K562 (cell line): ENCODE data around the gene LYPD4. TPM values are rescaled to one million over a fixed set of nuclear protein-coding genes. Genes with fewer than 3 reads are reported as not detected.
"Not testable (repeated sequence)": the region's sequence is repeated elsewhere in the genome, so short reads cannot be mapped to it uniquely, and the experiment has no call there.

ENCODE experiments used
- ATAC-seq: fragments of 200-7000 bp; cut with Tn5 transposase; 3 replicates; pipeline ENCODE4 v1.9.1; 2020; ENCODE audit warnings: moderate library complexity
- BruUV-seq: library from RNA; stranded (reverse); fragments of 400-500 nt; replicated peaks from 2 replicates; lab custom pipeline; 2021; lab: Mats Ljungman, UMichigan
- CTCF ChIA-PET: fragments of 300-600 bp; formaldehyde crosslinking; extraction: SDS; loops from one replicate; lab custom pipeline; 2021; ENCODE audit warnings: low intra/inter-chr PET ratio; lab: Yijun Ruan, JAX
- POLR2A ChIA-PET: fragments of 300-600, 350-650 bp; sonication (Branson Sonifier 250); formaldehyde crosslinking; extraction: SDS; loops from one replicate; lab custom pipeline; 2021; ENCODE audit warnings: antibody characterized with exemption, inconsistent platforms; lab: Yijun Ruan, JAX
- DNase-seq, 4 experiments: peaks; one replicate each; pipeline versions ENCODE4 v3.0.0 to v3.0.0-alpha.2; 2011 to 2018; ENCODE audit warnings: low spot score in 3 of 4, mixed read lengths in 3 of 4; ENCODE audit errors: extremely low read depth in 1 of 4
- FAIRE-seq: peaks from 2 replicates; lab custom pipeline; 2011; peaks lifted over from hg19 to GRCh38; lab: Jason Lieb, UNC
- H2AFZ ChIP-seq: 2 replicates; pipeline ENCODE4 v1.6.0; 2011; ENCODE audit warnings: low read depth, low read length, control low read depth, inconsistent platforms
- H3K27ac ChIP-seq: fragments of 200-600 bp; 3 replicates; pipeline ENCODE4 v1.8.0; 2011; ENCODE audit warnings: low read depth, mild to moderate bottlenecking, control low read depth, inconsistent platforms, low read length, moderate library complexity, mixed read lengths; ENCODE audit errors: extremely low read depth
- H3K27me3 ChIP-seq, 2 experiments: fragments of 300-600 bp in 1 of 2; 2 replicates in 1 of 2; 3 replicates in 1 of 2; pipeline versions ENCODE4 v1.6.0 to v1.8.0; 2011; ENCODE audit warnings: inconsistent platforms in 2 of 2, low read length in 2 of 2, mild to moderate bottlenecking in 1 of 2, mixed read lengths in 1 of 2, moderate library complexity in 1 of 2; ENCODE audit not compliant: control insufficient read depth in 2 of 2, insufficient read depth in 2 of 2
- H3K36me3 ChIP-seq: fragments of 300-600 bp; 3 replicates; pipeline ENCODE4 v1.8.0; 2011; ENCODE audit warnings: mild to moderate bottlenecking, low read length, inconsistent platforms; ENCODE audit not compliant: control insufficient read depth, insufficient read depth
- H3K4me1 ChIP-seq, 2 experiments: fragments of 200-600 bp in 1 of 2; replicated peaks in 1 of 2; 2 replicates in 1 of 2; 3 replicates in 1 of 2; pipeline versions ENCODE4 v1.5.1 to v1.8.0; 2011; ENCODE audit warnings: inconsistent platforms in 2 of 2, low read length in 2 of 2, mild to moderate bottlenecking in 1 of 2, mixed read lengths in 1 of 2, moderate library complexity in 1 of 2; ENCODE audit not compliant: control insufficient read depth in 2 of 2, insufficient read depth in 2 of 2
- H3K4me2 ChIP-seq: 2 replicates; pipeline ENCODE4 v1.6.1; 2011; ENCODE audit warnings: low read length, control low read depth, inconsistent platforms, mixed read lengths; ENCODE audit not compliant: insufficient read depth
- H3K4me3 ChIP-seq: fragments of 200-600 bp; sonication (generic), shearing (Covaris generic); 2 replicates; pipeline ENCODE4 v1.5.1; 2016; ENCODE audit warnings: control low read depth, inconsistent platforms
- H3K79me2 ChIP-seq: fragments of 200-600 bp; 3 replicates; pipeline ENCODE4 v1.8.0; 2011; ENCODE audit warnings: low read length, inconsistent platforms; ENCODE audit not compliant: control insufficient read depth, insufficient read depth
- H3K9ac ChIP-seq, 2 experiments: 2 replicates each; pipeline versions ENCODE4 v1.6.0 to v1.6.1; 2011; ENCODE audit warnings: low read depth in 2 of 2, low read length in 2 of 2, control low read depth in 1 of 2, inconsistent platforms in 1 of 2, mild to moderate bottlenecking in 1 of 2, mixed read lengths in 1 of 2; ENCODE audit not compliant: insufficient read depth in 1 of 2
- H3K9me1 ChIP-seq: one replicate; pipeline ENCODE4 v1.6.0; 2011; ENCODE audit warnings: inconsistent platforms, mild to moderate bottlenecking, low read length, moderate library complexity; ENCODE audit not compliant: control insufficient read depth, insufficient read depth
- H3K9me3 ChIP-seq: replicated peaks from 2 replicates; pipeline ENCODE4 v1.5.1; 2011; ENCODE audit warnings: low read depth, low read length, inconsistent platforms; ENCODE audit not compliant: control insufficient read depth, insufficient read depth
- H4K20me1 ChIP-seq: replicated peaks from 2 replicates; pipeline ENCODE4 v1.6.1; 2011; ENCODE audit warnings: low read length, inconsistent platforms, mixed read lengths; ENCODE audit not compliant: control insufficient read depth, insufficient read depth
- ATF1 ChIP-seq, 2 experiments: fragments of 450-650 bp in 1 of 2; IDR thresholded peaks; 2 replicates each; pipeline ENCODE4 v1.6.1; 2016; ENCODE audit warnings: missing compliant biosample characterization in 1 of 2, missing genetic modification characterization in 1 of 2
- BHLHE40 ChIP-seq: IDR thresholded peaks from 2 replicates; pipeline ENCODE4 v1.6.1; 2011; ENCODE audit warnings: low read length, improper control_type of control experiment
- WGBS: fragments of 100-300 bp; shearing (Covaris generic); methylation state at CpG from one replicate; pipeline ENCODE4 v1.1.6; 2016; ENCODE audit warnings: low coverage, mixed read lengths; ENCODE audit not compliant: insufficient coverage; ENCODE audit errors: missing lambda C conversion rate; 5-methylcytosine and 5-hydroxymethylcytosine counted together
- in situ Hi-C: fragments of 300-500 bp; cut with MboI; formaldehyde crosslinking; loops from 4 replicates; pipeline ENCODE4 v1.15.0; 2018; ENCODE audit warnings: inconsistent platforms, mixed read lengths
- intact Hi-C: fragments of 100-400 bp; cut with micrococcal nuclease; formaldehyde crosslinking; loops from 2 replicates; pipeline ENCODE4 v1.14.2; 2022
- microRNA-seq: library from miRNA; unstranded; fragments of <30 nt; microRNA quantifications from one replicate; pipeline ENCODE4, GENCODE V29; 2018; ENCODE audit warnings: borderline microRNAs expressed
- polyA plus RNA-seq, 8 experiments: library from polyadenylated mRNA; depleted of rRNA in 4 of 8; stranded (reverse) in 5 of 8; unstranded in 3 of 8; fragments of >200 nt; fragmentation: Nextera tagmentation in 2 of 8; fragmentation: Illumina TruSeq in 1 of 8; extraction: Ambion mirVana in 2 of 8; extraction: Trizol in 1 of 8; gene quantifications; 2 replicates each; pipeline versions ENCODE4 v1.2.1 to v1.2.3, GENCODE V29; 2011 to 2014; ENCODE audit warnings: inconsistent platforms in 1 of 8, missing spikeins in 1 of 8
- small RNA-seq: library from RNA; depleted of rRNA; stranded (forward); fragments of <200 nt; gene quantifications from one replicate; pipeline ENCODE3, GENCODE V24; 2014
- total RNA-seq, 7 experiments: library from RNA; depleted of rRNA in 6 of 7; stranded (reverse); fragments of >200 nt in 6 of 7; fragmentation: Illumina TruSeq in 2 of 7; extraction: Trizol in 2 of 7; gene quantifications; 2 replicates each; pipeline versions ENCODE4 v1.2.1 to v1.2.3, GENCODE V29; 2011 to 2021; ENCODE audit warnings: low replicate concordance in 1 of 7

Gene LYPD4
- total and polyA plus RNA-seq, 9 of the 15 experiments (the other 6 are each of a cell fraction or from before 2014, with no cell fraction given), result 0.11 TPM; not detected in 8

- TF ChIP-seq ATF1 (CRISPR knock-in tag; IDR thresholded peaks at IDR 0.05), result no peak
- TF ChIP-seq ATF1 (tag; IDR thresholded peaks at IDR 0.05), result peak; percentile 36; the same call in 1 of the 2 replicates
- 0 out of 2 replicates have a peak, but pooled peaks have one; percentile 16 for TF ChIP-seq BHLHE40
Measured at GRCh38 chr19:41792513-41793413, 51.7 kb downstream of the LYPD4 start (continued).

- H4K20me1 ChIP-seq, H2AFZ ChIP-seq, H3K79me2 ChIP-seq, H3K9ac ChIP-seq, FAIRE-seq, H3K4me2 ChIP-seq, BruUV-seq, H3K4me3 ChIP-seq, H3K36me3 ChIP-seq, intact Hi-C loops, ATAC-seq, H3K4me1 ChIP-seq, H3K27ac ChIP-seq, POLR2A ChIA-PET, H3K9me3 ChIP-seq, DNase-seq, in situ Hi-C loops, H3K9me1 ChIP-seq, CTCF ChIA-PET: not testable (repeated sequence)
- peaks cover 14 to 32% of the 10 kb centered on the region in 2 experiments for H3K27me3 ChIP-seq
- 0% methylated on average over 3 of the region's 5 CpGs for WGBS
Measured at GRCh38 chr19:41789053-41789452, 55.4 kb downstream of the LYPD4 start.

- H3K27ac ChIP-seq, H3K4me1 ChIP-seq, POLR2A ChIA-PET, CTCF ChIA-PET, H3K79me2 ChIP-seq, ATAC-seq, H3K36me3 ChIP-seq, BruUV-seq, H2AFZ ChIP-seq, H3K9me3 ChIP-seq, intact Hi-C loops, H3K4me3 ChIP-seq, FAIRE-seq, H3K9me1 ChIP-seq, H3K4me2 ChIP-seq, H4K20me1 ChIP-seq, H3K9ac ChIP-seq, in situ Hi-C loops, DNase-seq: not testable (repeated sequence)
- peaks cover 14 to 36% of the 10 kb centered on the region in 2 experiments for H3K27me3 ChIP-seq
- WGBS, result no CpG with 5 or more reads among the region's 1 CpG
Measured at GRCh38 chr19:41788518-41788917, 56.0 kb downstream of the LYPD4 start.

Small RNA genes lying within 50 kb of the gene (microRNA-seq; reads per million reads assigned to microRNA genes)
- gene MIR6797, result 0.46 reads per million

Small RNA genes lying within 50 kb of the gene (small RNA-seq; reads per million reads assigned to genes)
- 0.29 reads per million for gene MIR6797

Other genes with a start within 250 kb of the LYPD4 start
Only the 7 nearest of the 14 such genes appear.
- gene CEACAM6, start 89.2 kb downstream of the LYPD4 start, total RNA-seq (2014; rRNA removed), result not detected in 2 replicates
- not detected in 2 replicates for gene CEACAM6, start 89.2 kb downstream of the LYPD4 start, total RNA-seq (2014; rRNA removed; fragmentation: Illumina TruSeq; extraction: Trizol)
- not detected in 2 replicates for gene CEACAM6, start 89.2 kb downstream of the LYPD4 start, total RNA-seq (2015; rRNA removed; fragmentation: Illumina TruSeq; extraction: Trizol)
- gene CEACAM6, start 89.2 kb downstream of the LYPD4 start, total RNA-seq (2021), result 0.24 and 0.29 TPM in 2 replicates
- not detected in 2 replicates for gene CEACAM6, start 89.2 kb downstream of the LYPD4 start, polyA plus RNA-seq (2011; rRNA removed)
- not detected in 2 replicates for gene CEACAM6, start 89.2 kb downstream of the LYPD4 start, polyA plus RNA-seq (2014; fragmentation: Illumina TruSeq; extraction: Trizol)
- gene CEACAM6, start 89.2 kb downstream of the LYPD4 start, polyA plus RNA-seq (2014; fragmentation: Nextera tagmentation; extraction: Ambion mirVana), result not detected
- gene CEACAM6, start 89.2 kb downstream of the LYPD4 start, polyA plus RNA-seq (2014; rRNA removed), result not detected in 2 replicates
- not detected in 2 replicates for gene CEACAM3, start 48.1 kb downstream of the LYPD4 start, total RNA-seq (2014; rRNA removed)
- gene CEACAM3, start 48.1 kb downstream of the LYPD4 start, total RNA-seq (2014; rRNA removed; fragmentation: Illumina TruSeq; extraction: Trizol), result not detected in 2 replicates
- not detected in 2 replicates for gene CEACAM3, start 48.1 kb downstream of the LYPD4 start, total RNA-seq (2015; rRNA removed; fragmentation: Illumina TruSeq; extraction: Trizol)
- not detected in 2 replicates for gene CEACAM3, start 48.1 kb downstream of the LYPD4 start, total RNA-seq (2021)
- not detected in 2 replicates for gene CEACAM3, start 48.1 kb downstream of the LYPD4 start, polyA plus RNA-seq (2011; rRNA removed)
- gene CEACAM3, start 48.1 kb downstream of the LYPD4 start, polyA plus RNA-seq (2014; fragmentation: Illumina TruSeq; extraction: Trizol), result not detected in 2 replicates
- gene CEACAM3, start 48.1 kb downstream of the LYPD4 start, polyA plus RNA-seq (2014; fragmentation: Nextera tagmentation; extraction: Ambion mirVana), result not detected
- gene CEACAM3, start 48.1 kb downstream of the LYPD4 start, polyA plus RNA-seq (2014; rRNA removed), result not detected in 2 replicates
- gene DMRTC2, start 359 bp upstream of the LYPD4 start, total RNA-seq (2014; rRNA removed), result not detected in 2 replicates
- not detected in 2 replicates for gene DMRTC2, start 359 bp upstream of the LYPD4 start, total RNA-seq (2014; rRNA removed; fragmentation: Illumina TruSeq; extraction: Trizol)
- not detected in 2 replicates for gene DMRTC2, start 359 bp upstream of the LYPD4 start, total RNA-seq (2015; rRNA removed; fragmentation: Illumina TruSeq; extraction: Trizol)
- gene DMRTC2, start 359 bp upstream of the LYPD4 start, total RNA-seq (2021), result not detected in 2 replicates
- gene DMRTC2, start 359 bp upstream of the LYPD4 start, polyA plus RNA-seq (2011; rRNA removed), result not detected in 2 replicates
- not detected in 2 replicates for gene DMRTC2, start 359 bp upstream of the LYPD4 start, polyA plus RNA-seq (2014; fragmentation: Illumina TruSeq; extraction: Trizol)
- gene DMRTC2, start 359 bp upstream of the LYPD4 start, polyA plus RNA-seq (2014; fragmentation: Nextera tagmentation; extraction: Ambion mirVana), result under 1 TPM in 1 of 2 experiments, not detected in 1; 0.03 TPM
- 0.04 TPM in 1 of 2 replicates, not detected in the other for gene DMRTC2, start 359 bp upstream of the LYPD4 start, polyA plus RNA-seq (2014; rRNA removed)
- 2,281 and 2,654 TPM in 2 replicates for gene RPS19, start 15.6 kb upstream of the LYPD4 start, total RNA-seq (2014; rRNA removed)
- gene RPS19, start 15.6 kb upstream of the LYPD4 start, total RNA-seq (2014; rRNA removed; fragmentation: Illumina TruSeq; extraction: Trizol), result 2,194 and 2,528 TPM in 2 replicates
- 2,976 and 3,114 TPM in 2 replicates for gene RPS19, start 15.6 kb upstream of the LYPD4 start, total RNA-seq (2015; rRNA removed; fragmentation: Illumina TruSeq; extraction: Trizol)
- gene RPS19, start 15.6 kb upstream of the LYPD4 start, total RNA-seq (2021), result 3,020 and 3,167 TPM in 2 replicates
- 1,964 and 2,381 TPM in 2 replicates for gene RPS19, start 15.6 kb upstream of the LYPD4 start, polyA plus RNA-seq (2011; rRNA removed)
- 2,057 and 2,080 TPM in 2 replicates for gene RPS19, start 15.6 kb upstream of the LYPD4 start, polyA plus RNA-seq (2014; fragmentation: Illumina TruSeq; extraction: Trizol)
- 1,000 to 10,000 TPM; 3,130 to 3,408 TPM for gene RPS19, start 15.6 kb upstream of the LYPD4 start, polyA plus RNA-seq (2014; fragmentation: Nextera tagmentation; extraction: Ambion mirVana)
- 1,986 and 2,747 TPM in 2 replicates for gene RPS19, start 15.6 kb upstream of the LYPD4 start, polyA plus RNA-seq (2014; rRNA removed)
- not detected in 2 replicates for gene CD79A, start 32.6 kb upstream of the LYPD4 start, total RNA-seq (2014; rRNA removed)
- gene CD79A, start 32.6 kb upstream of the LYPD4 start, total RNA-seq (2014; rRNA removed; fragmentation: Illumina TruSeq; extraction: Trizol), result not detected in 2 replicates
- gene CD79A, start 32.6 kb upstream of the LYPD4 start, total RNA-seq (2015; rRNA removed; fragmentation: Illumina TruSeq; extraction: Trizol), result 0.11 and 0.19 TPM in 2 replicates
- gene CD79A, start 32.6 kb upstream of the LYPD4 start, total RNA-seq (2021), result 0.38 and 0.42 TPM in 2 replicates
- 0.10 and 0.37 TPM in 2 replicates for gene CD79A, start 32.6 kb upstream of the LYPD4 start, polyA plus RNA-seq (2011; rRNA removed)
- gene CD79A, start 32.6 kb upstream of the LYPD4 start, polyA plus RNA-seq (2014; fragmentation: Illumina TruSeq; extraction: Trizol), result 0.22 TPM in 1 of 2 replicates, not detected in the other
- under 1 TPM in 1 of 2 experiments, not detected in 1; 0.04 TPM for gene CD79A, start 32.6 kb upstream of the LYPD4 start, polyA plus RNA-seq (2014; fragmentation: Nextera tagmentation; extraction: Ambion mirVana)
- gene CD79A, start 32.6 kb upstream of the LYPD4 start, polyA plus RNA-seq (2014; rRNA removed), result 0.72 TPM in 1 of 2 replicates, not detected in the other
- 56.7 and 79.1 TPM in 2 replicates for gene ARHGEF1, start 38.5 kb upstream of the LYPD4 start, total RNA-seq (2014; rRNA removed)
- gene ARHGEF1, start 38.5 kb upstream of the LYPD4 start, total RNA-seq (2014; rRNA removed; fragmentation: Illumina TruSeq; extraction: Trizol), result 8.3 and 11.2 TPM in 2 replicates
- 27.1 and 27.5 TPM in 2 replicates for gene ARHGEF1, start 38.5 kb upstream of the LYPD4 start, total RNA-seq (2015; rRNA removed; fragmentation: Illumina TruSeq; extraction: Trizol)
- 126 and 149 TPM in 2 replicates for gene ARHGEF1, start 38.5 kb upstream of the LYPD4 start, total RNA-seq (2021)
- 29.8 and 50.5 TPM in 2 replicates for gene ARHGEF1, start 38.5 kb upstream of the LYPD4 start, polyA plus RNA-seq (2011; rRNA removed)
- gene ARHGEF1, start 38.5 kb upstream of the LYPD4 start, polyA plus RNA-seq (2014; fragmentation: Illumina TruSeq; extraction: Trizol), result 39.8 and 71.1 TPM in 2 replicates
- gene ARHGEF1, start 38.5 kb upstream of the LYPD4 start, polyA plus RNA-seq (2014; fragmentation: Nextera tagmentation; extraction: Ambion mirVana), result 1 to 10 TPM; 1.9 to 4.4 TPM
- 86.0 and 112 TPM in 2 replicates for gene ARHGEF1, start 38.5 kb upstream of the LYPD4 start, polyA plus RNA-seq (2014; rRNA removed)
- 0.16 and 0.32 TPM in 2 replicates for gene ERFL, start 83.8 kb upstream of the LYPD4 start, total RNA-seq (2014; rRNA removed)
- 0.10 TPM in 1 of 2 replicates, not detected in the other for gene ERFL, start 83.8 kb upstream of the LYPD4 start, total RNA-seq (2014; rRNA removed; fragmentation: Illumina TruSeq; extraction: Trizol)
- 0.11 TPM in 1 of 2 replicates, not detected in the other for gene ERFL, start 83.8 kb upstream of the LYPD4 start, total RNA-seq (2015; rRNA removed; fragmentation: Illumina TruSeq; extraction: Trizol)
- 0.67 and 0.75 TPM in 2 replicates for gene ERFL, start 83.8 kb upstream of the LYPD4 start, total RNA-seq (2021)
- gene ERFL, start 83.8 kb upstream of the LYPD4 start, polyA plus RNA-seq (2011; rRNA removed), result 0.07 and 0.32 TPM in 2 replicates
- 0.31 and 0.50 TPM in 2 replicates for gene ERFL, start 83.8 kb upstream of the LYPD4 start, polyA plus RNA-seq (2014; fragmentation: Illumina TruSeq; extraction: Trizol)
- not detected for gene ERFL, start 83.8 kb upstream of the LYPD4 start, polyA plus RNA-seq (2014; fragmentation: Nextera tagmentation; extraction: Ambion mirVana)
- 0.31 and 0.33 TPM in 2 replicates for gene ERFL, start 83.8 kb upstream of the LYPD4 start, polyA plus RNA-seq (2014; rRNA removed)